Measurements from ENCODE around the gene TAC3.

The TAC3 gene

DNA sequence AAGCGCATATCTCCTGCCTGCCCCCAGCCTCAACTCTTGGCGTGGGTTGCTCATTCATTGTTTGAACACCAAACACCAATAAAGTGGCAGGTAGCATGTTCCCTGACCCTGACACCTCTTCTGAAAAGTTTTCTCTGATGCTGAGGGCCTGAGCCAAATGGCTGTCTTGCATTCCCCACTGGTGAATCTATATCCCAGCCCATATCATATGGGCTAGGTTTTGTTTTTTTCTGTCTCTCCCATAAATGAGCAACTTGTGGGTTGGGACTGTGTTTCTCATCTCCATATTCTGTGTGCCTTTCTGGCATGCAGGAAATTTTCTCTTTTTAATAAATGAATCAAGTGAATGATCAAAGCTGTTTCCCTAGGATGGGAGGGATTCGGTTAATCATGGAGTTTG is 28.6 kb upstream of the TAC3 start:
- Histone ChIP-seq H3K27ac (no peak overlapping the region), H3K4me3 (no peak overlapping the region)
- TF ChIP-seq, protein P1, sequence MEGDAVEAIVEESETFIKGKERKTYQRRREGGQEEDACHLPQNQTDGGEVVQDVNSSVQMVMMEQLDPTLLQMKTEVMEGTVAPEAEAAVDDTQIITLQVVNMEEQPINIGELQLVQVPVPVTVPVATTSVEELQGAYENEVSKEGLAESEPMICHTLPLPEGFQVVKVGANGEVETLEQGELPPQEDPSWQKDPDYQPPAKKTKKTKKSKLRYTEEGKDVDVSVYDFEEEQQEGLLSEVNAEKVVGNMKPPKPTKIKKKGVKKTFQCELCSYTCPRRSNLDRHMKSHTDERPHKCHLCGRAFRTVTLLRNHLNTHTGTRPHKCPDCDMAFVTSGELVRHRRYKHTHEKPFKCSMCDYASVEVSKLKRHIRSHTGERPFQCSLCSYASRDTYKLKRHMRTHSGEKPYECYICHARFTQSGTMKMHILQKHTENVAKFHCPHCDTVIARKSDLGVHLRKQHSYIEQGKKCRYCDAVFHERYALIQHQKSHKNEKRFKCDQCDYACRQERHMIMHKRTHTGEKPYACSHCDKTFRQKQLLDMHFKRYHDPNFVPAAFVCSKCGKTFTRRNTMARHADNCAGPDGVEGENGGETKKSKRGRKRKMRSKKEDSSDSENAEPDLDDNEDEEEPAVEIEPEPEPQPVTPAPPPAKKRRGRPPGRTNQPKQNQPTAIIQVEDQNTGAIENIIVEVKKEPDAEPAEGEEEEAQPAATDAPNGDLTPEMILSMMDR (IDR thresholded peaks at IDR 0.05), result no peak
- no peak for DNase-seq (ENCODE audit: low spot score)

DNA sequence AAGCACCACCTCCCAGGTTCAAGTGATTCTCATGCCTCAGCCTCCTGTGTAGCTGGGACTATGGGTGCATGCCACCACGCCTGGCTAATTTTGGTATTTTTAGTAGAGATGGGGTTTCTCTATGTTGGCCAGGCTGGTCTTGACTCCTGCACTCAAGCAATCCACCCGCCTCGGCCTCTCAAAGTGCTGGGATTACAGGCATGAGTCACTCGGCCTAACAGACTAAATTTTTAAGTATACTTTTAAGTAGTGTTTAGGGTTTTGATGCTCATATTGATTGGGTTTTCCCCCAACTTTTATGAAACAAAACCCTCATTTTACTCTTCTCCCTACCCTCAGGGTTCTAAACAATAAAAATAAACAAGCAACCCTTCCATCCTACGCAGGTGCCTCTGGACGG is 28.1 kb upstream of the TAC3 start:
- DNase-seq (ENCODE audit: low spot score), result no peak
- Histone ChIP-seq H3K27ac (no peak overlapping the region), H3K4me3 (no peak overlapping the region)
- TF ChIP-seq, protein P1 (IDR thresholded peaks at IDR 0.05), result no peak

DNA sequence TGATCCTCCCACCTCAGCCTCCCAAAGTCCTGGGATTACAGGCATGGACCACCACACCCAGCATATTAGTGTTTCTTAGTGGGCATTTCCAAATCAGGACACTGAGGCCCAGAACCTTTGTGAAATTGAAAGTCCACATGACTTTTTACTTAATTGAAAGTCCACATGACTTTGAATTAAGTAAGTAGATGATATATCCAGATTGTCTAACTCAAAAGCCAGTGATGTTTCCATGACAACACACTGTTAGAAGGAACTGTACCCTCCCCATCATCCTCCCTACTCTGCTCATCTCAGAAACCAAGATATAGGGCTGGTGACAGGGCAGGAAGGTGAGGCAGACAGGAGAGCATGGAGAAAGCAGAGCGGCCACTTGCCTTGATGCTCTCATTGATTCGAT is 26.4 kb upstream of the TAC3 start:
- TF ChIP-seq, protein P1 (IDR thresholded peaks at IDR 0.05), result no peak
- no peak overlapping the region for H3K4me3 ChIP-seq
- no peak overlapping the region for H3K27ac ChIP-seq
- no peak for DNase-seq (ENCODE audit: low spot score)

DNA sequence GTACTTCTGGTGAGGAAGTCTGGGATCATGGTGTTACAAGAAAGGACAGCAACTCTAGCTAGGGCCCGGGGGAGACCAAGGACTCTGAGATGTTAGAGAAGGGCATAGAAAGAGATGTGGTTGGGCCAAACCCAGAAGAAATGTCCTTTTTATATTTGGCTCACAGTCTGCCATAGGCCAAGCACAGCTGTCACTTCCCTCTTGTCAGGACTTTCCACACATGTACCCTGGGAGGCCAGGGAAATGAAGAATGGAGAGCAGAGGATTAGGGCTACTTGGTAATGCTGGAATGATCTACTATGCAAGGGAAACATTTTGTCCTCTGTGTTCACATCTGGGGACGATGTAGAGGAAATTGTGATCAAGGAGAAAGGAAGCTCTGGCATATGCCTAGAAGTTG is 24.4 kb upstream of the TAC3 start:
- TF ChIP-seq, protein P1 (IDR thresholded peaks at IDR 0.05), result no peak
- Histone ChIP-seq H3K27ac (no peak overlapping the region), H3K4me3 (no peak overlapping the region)
- DNase-seq (ENCODE audit: low spot score), result no peak

DNA sequence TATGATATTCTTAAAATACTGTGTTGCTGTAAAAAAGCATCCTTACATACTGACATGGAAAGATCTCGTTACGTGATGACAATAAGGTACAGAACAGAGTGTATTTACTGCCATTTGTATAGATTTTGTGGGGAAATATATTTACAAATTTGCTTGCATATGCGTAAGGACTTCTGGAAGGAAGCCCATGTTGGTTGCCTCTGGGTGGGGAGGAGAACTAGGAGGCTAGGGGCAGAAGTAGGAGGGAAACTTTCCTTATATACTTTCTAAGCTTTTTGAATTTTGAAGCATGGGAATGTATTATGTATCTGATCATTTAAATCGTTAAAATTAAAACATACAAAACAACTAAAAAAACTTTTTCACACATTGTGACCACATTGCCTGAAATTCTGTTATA is 23.9 kb upstream of the TAC3 start:
- no peak overlapping the region for H3K27ac ChIP-seq
- TF ChIP-seq, protein P1 (IDR thresholded peaks at IDR 0.05), result no peak
- H3K4me3 ChIP-seq, result no peak overlapping the region
- DNase-seq (ENCODE audit: low spot score), result no peak

GRCh38 chr12:57039016-57039798 is 22.9 kb upstream of the TAC3 start:
- no peak overlapping the region for H3K27ac ChIP-seq
- DNase-seq (ENCODE audit: low spot score), result no peak
- no peak overlapping the region for H3K4me3 ChIP-seq
- TF ChIP-seq, protein P1 (IDR thresholded peaks at IDR 0.05), result no peak

DNA sequence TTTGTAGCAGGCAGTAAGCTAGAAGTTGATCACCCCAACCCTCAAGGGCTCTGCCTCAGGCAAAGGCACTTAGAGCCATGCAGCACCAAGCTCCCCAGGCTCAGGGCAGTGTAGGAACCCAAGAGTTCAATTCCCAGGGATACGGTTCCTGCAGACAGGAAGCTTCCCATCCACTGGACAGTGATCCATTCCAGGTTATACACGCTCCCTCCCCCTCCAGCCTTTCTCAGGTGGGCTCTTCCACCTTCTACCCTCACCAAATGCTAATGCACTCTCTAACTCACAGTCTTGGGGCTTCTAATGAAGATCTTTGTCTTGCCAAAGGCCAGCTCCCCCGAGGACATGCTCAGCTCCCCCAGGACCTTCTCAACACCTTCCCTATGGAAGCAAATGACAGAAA is 20.9 kb upstream of the TAC3 start:
- Histone ChIP-seq H3K27ac (no peak overlapping the region), H3K4me3 (no peak overlapping the region)
- DNase-seq (ENCODE audit: low spot score), result no peak
- TF ChIP-seq, protein P1 (IDR thresholded peaks at IDR 0.05), result no peak
